VCaP (cell line): ENCODE results near the gene RHAG.

ENCODE experiments used
- H3K27ac ChIP-seq: fragments of 450-650 bp; 2 replicates; pipeline ENCODE4 v1.5.1; 2017
- CTCF ChIP-seq: fragments of 450-650 bp; conservative IDR thresholded peaks from 2 replicates; pipeline ENCODE4 v1.5.1; 2017; ENCODE audit warnings: mild to moderate bottlenecking, moderate library complexity

RHAG gene

GRCh38 chr6:49662892-49663261 lies 26.2 kb upstream of the RHAG start:
- TF ChIP-seq CTCF: no peak
- H3K27ac ChIP-seq: peak overlapping the region; percentile 67

GRCh38 chr6:49662231-49662891 lies 25.7 kb upstream of the RHAG start:
- TF ChIP-seq CTCF: no peak

GRCh38 chr6:49653942-49654341 lies 17.3 kb upstream of the RHAG start:
- H3K27ac ChIP-seq: no peak overlapping the region
- no peak for TF ChIP-seq CTCF

More at GRCh38 chr6:49662231-49662891, 25.7 kb upstream of the RHAG start:
- peak overlapping the region; percentile 67 for H3K27ac ChIP-seq

- no peak overlapping the region for H3K27ac ChIP-seq
- TF ChIP-seq CTCF: no peak
Observed at GRCh38 chr6:49653438-49653837, 16.8 kb upstream of the RHAG start.

GRCh38 chr6:49651239-49651638 lies 14.6 kb upstream of the RHAG start:
- no peak for TF ChIP-seq CTCF
- no peak overlapping the region for H3K27ac ChIP-seq

GRCh38 chr6:49649988-49650387 lies 13.3 kb upstream of the RHAG start:
- H3K27ac ChIP-seq: no peak overlapping the region
- no peak for TF ChIP-seq CTCF

GRCh38 chr6:49648036-49648435 lies 11.4 kb upstream of the RHAG start:
- TF ChIP-seq CTCF: no peak
- no peak overlapping the region for H3K27ac ChIP-seq

GRCh38 chr6:49647476-49647875 lies 10.8 kb upstream of the RHAG start:
- H3K27ac ChIP-seq: no peak overlapping the region
- TF ChIP-seq CTCF: no peak
